ENCODE data around the gene RBSN. TPM values are rescaled to one million over a fixed set of nuclear protein-coding genes. Genes with fewer than 3 reads are reported as not detected.

The RBSN gene
- total RNA-seq, 1 donor, result 29.6 TPM

DNA sequence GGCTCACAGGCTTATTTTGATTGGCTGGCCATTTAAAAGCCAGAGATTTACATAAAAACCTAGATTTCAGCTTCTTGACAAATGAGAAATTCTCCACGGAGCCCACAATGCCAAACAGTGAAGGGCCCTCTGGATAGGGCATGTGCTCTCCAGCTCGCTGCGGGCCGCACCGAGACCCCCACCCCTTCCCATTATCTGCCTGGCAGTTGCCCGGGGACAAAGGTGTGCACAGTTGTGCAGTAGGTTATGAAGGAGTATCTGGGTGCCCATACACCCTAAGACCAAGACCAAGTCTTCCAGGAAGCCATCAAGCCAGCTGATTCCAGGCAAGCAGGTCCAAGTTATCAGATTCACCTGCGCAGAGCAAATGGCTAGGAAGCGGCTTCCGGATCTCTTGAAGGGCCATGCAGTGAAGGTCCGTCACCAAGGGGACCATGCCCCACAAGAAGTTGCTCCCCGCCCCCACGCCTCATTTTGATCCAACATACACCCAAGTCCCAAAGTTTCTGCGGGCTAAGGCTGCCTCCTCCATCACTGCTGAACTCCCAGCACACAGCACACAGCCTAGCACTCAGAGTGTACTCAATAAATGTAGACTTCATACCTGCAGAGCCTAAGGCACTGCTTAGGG is 35.2 kb downstream of the RBSN start:
- no peak for DNase-seq (ENCODE audit: low read depth)
- TF ChIP-seq, protein P1, sequence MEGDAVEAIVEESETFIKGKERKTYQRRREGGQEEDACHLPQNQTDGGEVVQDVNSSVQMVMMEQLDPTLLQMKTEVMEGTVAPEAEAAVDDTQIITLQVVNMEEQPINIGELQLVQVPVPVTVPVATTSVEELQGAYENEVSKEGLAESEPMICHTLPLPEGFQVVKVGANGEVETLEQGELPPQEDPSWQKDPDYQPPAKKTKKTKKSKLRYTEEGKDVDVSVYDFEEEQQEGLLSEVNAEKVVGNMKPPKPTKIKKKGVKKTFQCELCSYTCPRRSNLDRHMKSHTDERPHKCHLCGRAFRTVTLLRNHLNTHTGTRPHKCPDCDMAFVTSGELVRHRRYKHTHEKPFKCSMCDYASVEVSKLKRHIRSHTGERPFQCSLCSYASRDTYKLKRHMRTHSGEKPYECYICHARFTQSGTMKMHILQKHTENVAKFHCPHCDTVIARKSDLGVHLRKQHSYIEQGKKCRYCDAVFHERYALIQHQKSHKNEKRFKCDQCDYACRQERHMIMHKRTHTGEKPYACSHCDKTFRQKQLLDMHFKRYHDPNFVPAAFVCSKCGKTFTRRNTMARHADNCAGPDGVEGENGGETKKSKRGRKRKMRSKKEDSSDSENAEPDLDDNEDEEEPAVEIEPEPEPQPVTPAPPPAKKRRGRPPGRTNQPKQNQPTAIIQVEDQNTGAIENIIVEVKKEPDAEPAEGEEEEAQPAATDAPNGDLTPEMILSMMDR (IDR thresholded peaks at IDR 0.05; ENCODE audit: insufficient read depth, low read length), result no peak
- peak overlapping the region; percentile 95 for H3K4me3 ChIP-seq (ENCODE audit: low read depth, low read length)

DNA sequence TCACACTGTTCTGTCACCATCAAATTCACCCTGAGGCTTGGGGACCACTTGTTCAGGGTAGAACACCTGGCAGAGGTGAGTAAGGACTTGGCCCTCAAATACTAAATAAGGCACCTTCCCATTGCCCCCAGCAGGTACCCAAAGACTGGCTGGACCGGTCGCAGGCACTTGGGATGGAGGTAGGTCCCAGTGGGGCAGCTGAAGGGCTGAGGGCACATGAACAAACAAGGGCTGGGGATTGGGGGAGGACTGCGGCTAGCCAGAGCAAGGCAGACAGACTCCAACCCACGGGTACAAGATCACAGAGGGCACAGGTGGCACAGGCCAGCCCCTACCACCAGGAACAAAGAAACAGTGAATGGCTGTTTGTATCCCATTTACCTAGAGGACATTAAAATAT is 35.7 kb downstream of the RBSN start:
- TF ChIP-seq, protein P1 (IDR thresholded peaks at IDR 0.05; ENCODE audit: insufficient read depth, low read length), result no peak
- H3K4me3 ChIP-seq (ENCODE audit: low read depth, low read length), result no peak overlapping the region
- no peak for DNase-seq (ENCODE audit: low read depth)

DNA sequence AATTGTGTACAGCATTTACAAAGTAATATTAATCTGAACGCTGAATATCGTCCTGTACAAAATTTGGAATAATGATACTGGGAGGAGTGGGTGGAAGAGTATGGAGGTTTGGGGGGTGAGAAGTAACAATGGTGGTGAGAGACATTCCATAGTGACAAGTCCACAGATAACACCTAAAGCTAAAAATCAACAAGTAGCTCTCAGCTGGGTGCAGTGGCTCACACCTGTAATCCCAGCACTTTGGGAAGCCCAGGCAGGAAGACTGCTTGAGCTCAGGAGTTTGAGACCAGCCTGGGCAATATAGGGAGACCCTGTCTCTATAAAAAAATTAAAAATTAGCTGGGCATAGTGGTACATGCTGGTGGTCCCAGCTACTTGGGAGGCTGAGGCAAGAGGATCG is 38.9 kb downstream of the RBSN start:
- DNase-seq (ENCODE audit: low read depth), result no peak
- H3K4me3 ChIP-seq (ENCODE audit: low read depth, low read length), result no peak overlapping the region
- TF ChIP-seq, protein P1 (IDR thresholded peaks at IDR 0.05; ENCODE audit: insufficient read depth, low read length), result no peak

DNA sequence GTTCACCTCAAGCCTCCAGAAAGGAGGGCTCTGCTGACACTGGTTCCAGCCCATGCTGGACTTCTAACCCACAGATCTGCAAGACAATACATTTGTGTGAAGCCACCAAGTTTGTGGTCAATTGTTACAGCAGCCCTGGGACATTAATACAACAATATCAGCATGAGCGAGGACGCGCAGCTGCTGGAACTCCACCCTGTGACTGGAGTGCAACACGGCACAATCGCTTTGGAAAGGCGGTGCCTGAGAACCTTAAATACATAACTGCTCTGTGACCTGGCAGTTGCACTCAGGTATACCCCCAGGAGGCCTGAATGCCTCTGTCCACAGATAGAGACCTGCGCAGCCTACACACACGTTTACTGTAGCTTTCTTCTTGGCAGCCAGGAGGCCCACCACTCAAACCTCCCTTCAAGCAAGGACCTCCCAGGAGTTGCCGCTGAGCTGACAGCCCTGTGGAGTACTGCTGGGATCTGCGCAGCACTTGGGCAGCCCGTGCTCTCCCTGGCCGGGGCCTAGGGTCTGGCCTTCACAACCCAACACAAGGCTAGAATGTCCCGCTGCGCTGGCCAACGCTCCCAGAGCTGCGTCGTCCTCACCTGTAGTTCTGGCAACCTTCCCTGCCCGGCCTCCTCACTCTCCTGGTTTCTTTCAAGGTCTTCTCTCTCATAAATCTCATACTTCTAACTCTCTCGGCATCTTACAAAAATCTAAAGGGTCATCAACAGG is 42.1 kb downstream of the RBSN start:
- no peak overlapping the region for H3K4me3 ChIP-seq (ENCODE audit: low read depth, low read length)
- TF ChIP-seq, protein P1 (IDR thresholded peaks at IDR 0.05; ENCODE audit: insufficient read depth, low read length), result no peak
- no peak for DNase-seq (ENCODE audit: low read depth)

DNA sequence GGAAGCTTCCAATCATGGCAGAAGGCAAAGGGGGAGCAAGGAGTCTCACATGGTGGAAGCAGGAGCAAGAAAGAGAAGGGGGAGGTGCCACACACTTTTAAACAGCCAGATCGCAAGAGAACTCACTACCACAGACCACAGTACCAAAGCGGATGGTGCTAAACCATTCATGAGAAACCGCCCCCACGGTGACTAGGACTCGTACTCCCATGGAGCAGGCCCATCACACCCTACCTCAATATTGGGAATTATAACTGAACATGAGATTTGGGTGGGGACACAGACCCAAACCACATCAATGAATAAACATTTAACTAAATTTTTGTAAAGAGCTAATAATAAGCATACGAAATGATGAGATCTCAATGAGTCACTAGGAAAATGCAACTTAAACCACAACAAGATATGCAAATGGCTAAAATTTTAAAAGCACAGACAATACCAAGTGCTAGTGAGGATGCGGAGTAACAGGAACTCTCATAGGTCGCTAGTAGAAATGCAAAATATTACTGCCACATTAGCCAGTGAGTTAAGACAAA is 43.9 kb downstream of the RBSN start:
- DNase-seq (ENCODE audit: low read depth), result no peak
- TF ChIP-seq, protein P1 (IDR thresholded peaks at IDR 0.05; ENCODE audit: insufficient read depth, low read length), result no peak
- H3K4me3 ChIP-seq (ENCODE audit: low read depth, low read length), result no peak overlapping the region

DNA sequence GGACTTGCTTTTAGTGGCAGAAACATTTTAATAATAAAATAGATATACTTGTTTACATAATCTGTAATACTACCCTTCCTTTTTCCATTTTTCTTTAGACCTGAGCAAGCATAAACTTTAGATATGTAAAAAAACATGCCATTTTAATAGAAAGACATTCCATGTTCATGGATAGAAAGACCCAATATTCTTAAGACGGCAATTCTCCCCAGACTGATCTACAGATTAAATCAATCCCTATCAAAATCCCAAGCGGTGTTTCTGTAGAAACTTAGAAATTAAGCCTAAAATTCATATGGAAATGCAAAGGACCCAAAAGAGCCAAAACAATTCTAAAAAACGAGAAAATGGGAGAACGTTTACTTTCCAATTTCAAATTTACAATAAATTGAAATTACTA is 45.4 kb downstream of the RBSN start:
- DNase-seq (ENCODE audit: low read depth), result no peak
- H3K4me3 ChIP-seq (ENCODE audit: low read depth, low read length), result no peak overlapping the region
- TF ChIP-seq, protein P1 (IDR thresholded peaks at IDR 0.05; ENCODE audit: insufficient read depth, low read length), result no peak
